ENCODE measurements around the gene IPPK.

Gene IPPK

DNA sequence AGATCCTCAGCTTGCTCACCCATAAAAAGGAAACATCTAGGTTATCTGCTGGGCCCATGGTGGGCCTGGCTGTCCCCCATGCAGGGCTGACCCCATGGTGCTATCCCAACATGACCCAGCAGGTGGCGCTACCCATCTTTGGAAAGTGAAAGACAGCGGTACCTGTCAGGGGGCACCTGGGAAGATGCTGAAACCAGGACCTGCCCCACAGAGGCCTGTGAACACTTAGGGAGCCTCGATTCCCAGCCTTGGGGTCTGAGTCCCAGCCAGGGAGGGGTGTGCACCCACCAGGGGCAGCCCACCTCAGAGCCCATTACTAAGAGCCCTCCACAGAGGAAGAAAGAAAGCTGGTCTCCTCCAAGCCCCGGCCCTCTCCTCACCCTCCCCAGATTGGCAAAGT, 46.6 kb upstream of the IPPK start:
- intact Hi-C loops (cut with DNase I; ENCODE audit: low total_unique reads), result loop anchor here (5.0 kb wide), 1 partner anchor 76 kb away; no protein-coding TSS in a partner anchor

GRCh38 chr9:92715488-92716231, 45.7 kb upstream of the IPPK start:
- no peaks in the 10 kb centered on the region for H3K4me1 ChIP-seq
- DNase-seq, result no peak
- intact Hi-C loops (cut with DNase I; ENCODE audit: low total_unique reads), result loop anchor here (5.0 kb wide), 1 partner anchor 77 kb away; no protein-coding TSS in a partner anchor
- no peaks in the 10 kb centered on the region for H3K27me3 ChIP-seq
- no peak overlapping the region for H3K27ac ChIP-seq
- peaks cover 83 to 94% (median 86%) of the 10 kb centered on the region in 3 donors for H3K36me3 ChIP-seq
- TF ChIP-seq, protein P1, sequence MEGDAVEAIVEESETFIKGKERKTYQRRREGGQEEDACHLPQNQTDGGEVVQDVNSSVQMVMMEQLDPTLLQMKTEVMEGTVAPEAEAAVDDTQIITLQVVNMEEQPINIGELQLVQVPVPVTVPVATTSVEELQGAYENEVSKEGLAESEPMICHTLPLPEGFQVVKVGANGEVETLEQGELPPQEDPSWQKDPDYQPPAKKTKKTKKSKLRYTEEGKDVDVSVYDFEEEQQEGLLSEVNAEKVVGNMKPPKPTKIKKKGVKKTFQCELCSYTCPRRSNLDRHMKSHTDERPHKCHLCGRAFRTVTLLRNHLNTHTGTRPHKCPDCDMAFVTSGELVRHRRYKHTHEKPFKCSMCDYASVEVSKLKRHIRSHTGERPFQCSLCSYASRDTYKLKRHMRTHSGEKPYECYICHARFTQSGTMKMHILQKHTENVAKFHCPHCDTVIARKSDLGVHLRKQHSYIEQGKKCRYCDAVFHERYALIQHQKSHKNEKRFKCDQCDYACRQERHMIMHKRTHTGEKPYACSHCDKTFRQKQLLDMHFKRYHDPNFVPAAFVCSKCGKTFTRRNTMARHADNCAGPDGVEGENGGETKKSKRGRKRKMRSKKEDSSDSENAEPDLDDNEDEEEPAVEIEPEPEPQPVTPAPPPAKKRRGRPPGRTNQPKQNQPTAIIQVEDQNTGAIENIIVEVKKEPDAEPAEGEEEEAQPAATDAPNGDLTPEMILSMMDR (IDR thresholded peaks at IDR 0.05), result no peak
- no peaks in the 10 kb centered on the region for H3K9me3 ChIP-seq
- no peak overlapping the region for H3K4me3 ChIP-seq

More for the DNA sequence above, 46.6 kb upstream of the IPPK start:
- H3K9me3 ChIP-seq, result no peaks in the 10 kb centered on the region
- H3K36me3 ChIP-seq, result peaks cover 89 to 96% (median 91%) of the 10 kb centered on the region in 3 donors
- H3K4me3 ChIP-seq, result no peak overlapping the region
- no peak overlapping the region for H3K27ac ChIP-seq
- DNase-seq, result peak in 1 of 2 donors; percentile 50
- TF ChIP-seq, protein P1 (IDR thresholded peaks at IDR 0.05), result peak; percentile 81 to 89
- H3K4me1 ChIP-seq, result no peaks in the 10 kb centered on the region
- no peaks in the 10 kb centered on the region for H3K27me3 ChIP-seq

- Histone ChIP-seq H3K27ac (no peak overlapping the region), H3K4me1 (no peaks in the 10 kb centered on the region)
- intact Hi-C loops (cut with DNase I; ENCODE audit: low total_unique reads), result loop anchor here (5.0 kb wide), 1 partner anchor 77 kb away; no protein-coding TSS in a partner anchor
Observed at GRCh38 chr9:92714787-92715487, 45.0 kb upstream of the IPPK start.

DNA sequence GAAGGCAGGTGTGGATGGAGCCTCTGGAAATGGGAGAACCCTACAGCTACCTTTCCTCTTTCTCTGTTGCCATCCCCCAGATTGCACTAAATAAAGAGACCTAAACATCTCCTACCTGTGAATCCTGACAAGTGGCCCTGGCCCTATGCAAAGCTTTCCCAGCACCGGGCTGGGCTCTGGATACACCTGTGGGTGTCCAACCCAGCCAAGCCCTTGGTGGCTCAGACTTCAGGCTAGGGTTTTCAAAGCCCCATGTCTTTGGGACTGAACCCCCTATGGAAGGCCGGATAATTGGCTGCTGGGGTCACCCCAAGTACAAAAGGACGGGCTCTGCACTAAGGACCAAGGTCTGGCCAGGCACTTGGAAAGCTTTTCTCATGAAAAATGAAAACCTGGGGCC, 44.1 kb upstream of the IPPK start:
- Histone ChIP-seq H3K27ac (no peak overlapping the region), H3K4me1 (no peaks in the 10 kb centered on the region), H3K4me3 (no peak overlapping the region), H3K9me3 (no peaks in the 10 kb centered on the region), H3K36me3 (peaks cover 70 to 94% (median 83%) of the 10 kb centered on the region in 3 donors), H3K27me3 (no peaks in the 10 kb centered on the region)
- intact Hi-C loops (cut with DNase I; ENCODE audit: low total_unique reads), result no loop called here
- DNase-seq, result no peak
- TF ChIP-seq, protein P1 (IDR thresholded peaks at IDR 0.05), result no peak

More at GRCh38 chr9:92714787-92715487, 45.0 kb upstream of the IPPK start:
- H3K27me3 ChIP-seq, result no peaks in the 10 kb centered on the region
- TF ChIP-seq, protein P1 (IDR thresholded peaks at IDR 0.05), result no peak
- peaks cover 76 to 94% (median 86%) of the 10 kb centered on the region in 3 donors for H3K36me3 ChIP-seq
- no peak for DNase-seq
- no peak overlapping the region for H3K4me3 ChIP-seq
- H3K9me3 ChIP-seq, result no peaks in the 10 kb centered on the region

GRCh38 chr9:92713528-92713927, 43.6 kb upstream of the IPPK start:
- no peak overlapping the region for H3K27ac ChIP-seq
- peaks cover 66 to 93% (median 78%) of the 10 kb centered on the region in 3 donors for H3K36me3 ChIP-seq
- no peak overlapping the region for H3K4me3 ChIP-seq
- H3K27me3 ChIP-seq, result no peaks in the 10 kb centered on the region
- no peaks in the 10 kb centered on the region for H3K9me3 ChIP-seq
- TF ChIP-seq, protein P1 (IDR thresholded peaks at IDR 0.05), result no peak
- H3K4me1 ChIP-seq, result no peaks in the 10 kb centered on the region
- intact Hi-C loops (cut with DNase I; ENCODE audit: low total_unique reads), result no loop called here
- no peak for DNase-seq
